K562 (cell line): Measurements from ENCODE around the gene PUM1.
A peak's percentile ranks its signal among the peaks of the same experiment; 100 is the strongest.

Experiments
- ATF1 ChIP-seq, 2 experiments: fragments of 450-650 bp in 1 of 2; IDR thresholded peaks; 2 replicates each; pipeline ENCODE4 v1.6.1; 2016; ENCODE audit warnings: missing compliant biosample characterization in 1 of 2, missing genetic modification characterization in 1 of 2
- ATF3 ChIP-seq, 2 experiments: fragments of 450-650 bp in 1 of 2; sonication (generic) in 1 of 2; formaldehyde crosslinking in 1 of 2; IDR thresholded peaks in 1 of 2; conservative IDR thresholded peaks in 1 of 2; 2 replicates each; pipeline versions ENCODE4 v1.6.1 to v1.8.1; 2016 to 2023; ENCODE audit warnings: mild to moderate bottlenecking in 2 of 2, moderate library complexity in 2 of 2, inconsistent platforms in 1 of 2, missing genetic modification reagents in 1 of 2
- ATF7 ChIP-seq: fragments of 450-650 bp; IDR thresholded peaks from 2 replicates; pipeline ENCODE4 v1.7.1; 2014; ENCODE audit warnings: mild to moderate bottlenecking, moderate library complexity
- JUND ChIP-seq, 2 experiments: IDR thresholded peaks; 2 replicates in 1 of 2; 3 replicates in 1 of 2; pipeline ENCODE4 v1.6.1; 2011; ENCODE audit warnings: borderline replicate concordance in 2 of 2, low read depth in 2 of 2, low read length in 2 of 2, improper control_type of control experiment in 1 of 2, missing biosample characterization in 1 of 2, missing genetic modification characterization in 1 of 2, missing genetic modification reagents in 1 of 2
- MAZ ChIP-seq, 2 experiments: fragments of 450-650 bp in 1 of 2; sonication (generic) in 1 of 2; formaldehyde crosslinking; IDR thresholded peaks in 1 of 2; conservative IDR thresholded peaks in 1 of 2; 2 replicates each; pipeline versions ENCODE4 v1.4.0 to v1.5.0; 2020; ENCODE audit warnings: mild to moderate bottlenecking in 1 of 2, missing genetic modification reagents in 1 of 2
- MTF1 ChIP-seq: fragments of 250-450 bp; sonication (Bioruptor Pico); IDR thresholded peaks from 2 replicates; pipeline ENCODE4 v1.9.0; 2021; ENCODE audit warnings: moderate library complexity, mild to moderate bottlenecking, inconsistent platforms, borderline replicate concordance
- POLR2A ChIP-seq: fragments of 450-650 bp; conservative IDR thresholded peaks from 2 replicates; pipeline ENCODE4 v1.6.1; 2016
- POLR2AphosphoS5 ChIP-seq: IDR thresholded peaks from 2 replicates; pipeline ENCODE4 v1.6.1; 2011; ENCODE audit warnings: mild to moderate bottlenecking, low read depth, low read length, moderate library complexity; ENCODE audit not compliant: control insufficient read depth, insufficient read depth
- RAD51 ChIP-seq: fragments of 450-650 bp; IDR thresholded peaks from 2 replicates; pipeline ENCODE4 v1.7.1; 2016; ENCODE audit warnings: low read depth, mild to moderate bottlenecking, borderline replicate concordance
- RBM14 ChIP-seq: fragments of 200-400 bp; formaldehyde crosslinking; IDR thresholded peaks from 2 replicates; pipeline ENCODE4 v1.6.1; 2018; ENCODE audit warnings: low read depth, mild to moderate bottlenecking, low read length, moderate library complexity, borderline replicate concordance; ENCODE audit not compliant: insufficient read depth
- SMC3 ChIP-seq: conservative IDR thresholded peaks from 2 replicates; pipeline ENCODE4 v1.6.1; 2011; ENCODE audit warnings: low read depth, low read length, improper control_type of control experiment; ENCODE audit not compliant: insufficient read depth
- SREBF1 ChIP-seq: fragments of 150-350 bp; IDR thresholded peaks from 2 replicates; pipeline ENCODE4 v1.6.1; 2014; ENCODE audit warnings: antibody characterized with exemption, low read depth, low read length, borderline replicate concordance
- SRF ChIP-seq, 2 experiments: fragments of 250-450, 450-650 bp in 1 of 2; sonication (Bioruptor Pico) in 1 of 2; sonication (generic) in 1 of 2; formaldehyde crosslinking; IDR thresholded peaks; 2 replicates each; pipeline versions ENCODE4 v1.5.0 to v1.5.1; 2020 to 2022; ENCODE audit warnings: mild to moderate bottlenecking in 1 of 2, missing genetic modification reagents in 1 of 2
- TCF7 ChIP-seq: sonication (generic); IDR thresholded peaks from 2 replicates; pipeline ENCODE4 v1.6.1; 2016; ENCODE audit warnings: antibody characterized with exemption, borderline replicate concordance

- TF ChIP-seq JUND (IDR thresholded peaks at IDR 0.05; ENCODE audit: borderline replicate concordance, low read depth, low read length): no peak
- peak; percentile 41; the same call in 1 of the 3 replicates for TF ChIP-seq JUND (tag; IDR thresholded peaks at IDR 0.05; ENCODE audit: borderline replicate concordance, low read depth, low read length)
- no peak for TF ChIP-seq ATF3 (IDR thresholded peaks at IDR 0.05)
- TF ChIP-seq ATF3 (CRISPR knock-in tag; conservative IDR thresholded peaks at IDR 0.05): no peak
- no peak for TF ChIP-seq TCF7
- no peak for TF ChIP-seq MTF1
- TF ChIP-seq POLR2AphosphoS5: peak; percentile 60
- no peak for TF ChIP-seq SREBF1
- 0 out of 4 replicates have a peak, but pooled peaks of 1 of the 2 experiments have one; percentile 30 for TF ChIP-seq MAZ (CRISPR knock-in tag; conservative IDR thresholded peaks at IDR 0.05 in 1 of 2, IDR thresholded peaks at IDR 0.05 in 1 of 2)
- TF ChIP-seq ATF7: peak; percentile 37; the same call in 1 of the 2 replicates
- 0 out of 4 replicates have a peak, but pooled peaks of 1 of the 2 experiments have one; percentile 14 for TF ChIP-seq SRF (CRISPR knock-in tag; IDR thresholded peaks at IDR 0.05)
- TF ChIP-seq RAD51: no peak
- TF ChIP-seq ATF1 (CRISPR knock-in tag; IDR thresholded peaks at IDR 0.05): no peak
- no peak for TF ChIP-seq ATF1 (tag; IDR thresholded peaks at IDR 0.05)
- no peak for TF ChIP-seq RBM14
- peak; percentile 61 for TF ChIP-seq POLR2A
- no peak for TF ChIP-seq SMC3
Measured at GRCh38 chr1:31072304-31072746, 6.8 kb upstream of the PUM1 start.
